Uterus (tissue), 2 donors: Measurements from ENCODE around the gene FAM187B.

Source experiments
- CTCF ChIP-seq, 4 experiments: fragments of 200-600 bp in 2 of 4; fragments of 450-650 bp in 2 of 4; sonication (generic) in 2 of 4; IDR thresholded peaks; one replicate each; pipeline ENCODE4 v1.5.1; 2016 to 2019; ENCODE audit warnings: antibody characterized with exemption in 4 of 4, mild to moderate bottlenecking in 2 of 4, moderate library complexity in 1 of 4
- POLR2A ChIP-seq, 2 donors: fragments of 450-650 bp; IDR thresholded peaks; one replicate each; pipeline ENCODE4 v1.6.1; 2016; ENCODE audit warnings: antibody characterized with exemption in 2 of 2, mild to moderate bottlenecking in 1 of 2, moderate library complexity in 1 of 2

GRCh38 chr19:35266520-35267352, 38.2 kb upstream of the FAM187B start:
- TF ChIP-seq CTCF (IDR thresholded peaks at IDR 0.05) (no peak), POLR2A (IDR thresholded peaks at IDR 0.05) (no peak)
